Stimulated activated CD4-positive, alpha-beta T cell treated with anti-CD3 and anti-CD28 coated beads, Interleukin-1b, Interleukin-23, amount 100 ng/mL, for 1 hour (primary cell): ENCODE data around the gene STC2.
"Not testable (repeated sequence)": the region's sequence is repeated elsewhere in the genome, so short reads cannot be mapped to it uniquely, and the experiment has no call there.

Experiments used
- DNase-seq, 2 donors: peaks; one replicate each; pipeline ENCODE4 v3.0.0-alpha.2; 2020; ENCODE audit warnings: low read depth in 2 of 2

The STC2 gene, protein sequence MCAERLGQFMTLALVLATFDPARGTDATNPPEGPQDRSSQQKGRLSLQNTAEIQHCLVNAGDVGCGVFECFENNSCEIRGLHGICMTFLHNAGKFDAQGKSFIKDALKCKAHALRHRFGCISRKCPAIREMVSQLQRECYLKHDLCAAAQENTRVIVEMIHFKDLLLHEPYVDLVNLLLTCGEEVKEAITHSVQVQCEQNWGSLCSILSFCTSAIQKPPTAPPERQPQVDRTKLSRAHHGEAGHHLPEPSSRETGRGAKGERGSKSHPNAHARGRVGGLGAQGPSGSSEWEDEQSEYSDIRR

DNA sequence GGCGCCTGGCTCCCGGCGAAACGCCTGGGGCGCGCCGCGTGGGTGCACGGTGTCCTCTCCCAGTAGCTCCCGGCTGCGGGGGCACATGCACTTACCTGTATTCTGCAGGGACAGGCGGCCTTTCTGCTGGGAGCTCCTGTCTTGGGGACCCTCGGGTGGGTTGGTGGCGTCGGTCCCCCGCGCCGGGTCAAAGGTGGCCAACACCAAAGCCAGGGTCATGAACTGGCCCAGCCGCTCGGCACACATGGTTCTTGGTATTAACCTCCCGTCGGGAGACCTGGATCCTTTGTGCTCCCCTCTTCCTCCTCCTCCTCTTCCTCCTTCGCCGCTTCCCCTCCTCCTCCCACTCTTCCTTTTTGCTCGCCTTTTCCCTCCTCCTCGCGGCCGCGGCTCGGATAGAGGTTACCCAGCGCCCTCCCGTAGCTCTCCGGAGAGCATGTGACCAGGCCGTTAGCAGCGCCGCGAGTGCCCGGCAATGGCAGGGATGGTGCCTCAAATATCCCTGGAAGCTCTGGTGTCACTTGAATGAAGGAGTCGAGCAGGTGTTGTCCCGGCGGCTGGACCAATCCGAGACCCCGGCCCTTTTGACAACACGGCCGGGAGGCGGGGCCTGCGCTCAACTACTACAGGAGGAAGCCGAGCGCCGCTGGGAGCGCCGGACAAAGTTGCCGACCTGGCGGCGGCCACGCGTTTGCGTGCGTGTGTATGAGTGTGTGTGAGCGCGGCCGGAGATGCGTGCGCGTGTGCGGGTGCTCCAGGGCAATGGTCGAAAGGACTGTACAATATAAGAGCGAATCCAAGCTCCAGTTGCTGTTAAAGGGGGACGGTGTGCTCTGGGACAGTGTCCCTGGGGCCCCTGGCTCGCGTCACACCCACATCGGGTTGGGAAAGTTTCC is at the start of gene STC2:
Gene STC2 (minus strand): TSS at position 467 of the 896 bp plus-strand sequence. CDS start 221 bp downstream, at position 246.
- DNase-seq, result peak in 1 of 2 donors; percentile 22

DNA sequence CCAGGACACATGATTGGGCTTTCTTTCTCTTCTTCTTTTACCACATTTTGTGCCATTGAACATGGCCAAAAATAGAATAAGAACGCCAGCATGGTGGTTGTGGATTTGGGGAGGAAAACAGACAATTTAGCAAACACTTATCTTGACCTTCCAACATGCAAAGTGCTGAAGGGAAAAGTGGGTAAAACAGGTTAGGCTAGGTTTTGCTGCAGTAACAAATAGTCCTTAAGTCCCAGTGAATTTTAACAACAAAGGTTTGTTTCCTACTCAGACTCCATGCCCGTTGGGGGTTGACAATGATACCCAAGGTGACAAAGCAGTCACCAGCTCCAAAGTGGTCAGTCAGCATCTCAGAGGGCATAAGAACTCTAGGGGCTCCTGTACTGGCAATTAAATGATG is 43.2 kb upstream of the STC2 start:
- DNase-seq, result no peak

DNA sequence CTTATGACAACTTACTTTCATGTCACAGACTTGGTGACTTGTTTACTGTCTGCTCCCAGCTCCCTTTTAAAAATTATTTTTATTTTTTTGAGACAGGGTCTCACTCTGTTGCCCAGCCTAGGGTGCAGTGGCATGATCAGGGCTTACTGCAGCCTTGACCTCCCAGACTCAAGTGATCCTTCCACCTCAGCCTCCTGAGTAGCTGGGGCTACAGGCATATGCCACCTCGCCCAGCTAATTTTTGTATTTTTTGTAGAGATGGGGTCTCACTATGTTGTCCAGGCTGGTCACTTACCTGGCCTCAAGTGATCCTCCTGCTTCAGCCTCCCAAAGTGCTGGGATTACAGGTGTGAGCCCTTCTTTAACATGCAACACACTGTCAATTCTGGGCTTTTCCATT is 35.2 kb upstream of the STC2 start:
- DNase-seq, result not testable (repeated sequence)

DNA sequence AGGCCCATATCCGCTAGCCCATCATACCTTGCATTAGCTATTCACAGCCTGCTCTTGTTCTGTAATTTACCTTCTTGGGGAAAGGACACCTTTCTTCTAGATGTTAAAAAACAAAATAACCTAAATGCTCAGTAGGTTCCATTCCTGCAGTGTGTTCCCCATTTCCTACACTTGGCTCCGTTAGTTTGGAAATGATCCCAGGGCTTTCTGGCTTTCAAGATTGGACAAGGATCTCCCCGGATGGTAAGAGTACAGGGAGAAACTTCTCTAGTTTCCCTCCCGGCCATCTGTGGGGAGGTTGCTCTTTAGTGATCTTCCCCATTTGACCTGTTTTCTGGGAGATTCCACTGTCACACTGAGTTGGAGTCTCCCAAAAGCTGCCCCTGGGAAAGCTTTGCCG is 27.3 kb upstream of the STC2 start:
- no peak for DNase-seq

DNA sequence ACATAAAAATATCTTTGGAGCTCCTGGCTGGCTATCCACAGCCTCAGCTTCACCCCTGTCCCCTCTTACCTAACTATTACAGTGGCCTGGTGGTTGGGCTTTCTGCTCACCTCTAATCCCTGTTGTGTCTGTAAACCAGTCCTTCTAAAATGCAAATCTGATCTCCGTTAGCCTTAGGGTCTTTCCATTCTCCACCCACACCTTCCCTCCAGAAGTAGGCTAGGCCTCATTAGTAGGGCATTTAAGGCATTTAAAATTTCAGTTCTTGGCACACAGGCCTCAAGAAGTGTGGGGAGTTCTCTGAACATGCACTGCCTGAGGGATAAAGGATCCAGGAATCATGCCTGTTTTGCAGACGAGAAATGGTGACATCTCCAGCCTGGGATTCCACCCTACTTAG is 26.4 kb upstream of the STC2 start:
- DNase-seq, result no peak

DNA sequence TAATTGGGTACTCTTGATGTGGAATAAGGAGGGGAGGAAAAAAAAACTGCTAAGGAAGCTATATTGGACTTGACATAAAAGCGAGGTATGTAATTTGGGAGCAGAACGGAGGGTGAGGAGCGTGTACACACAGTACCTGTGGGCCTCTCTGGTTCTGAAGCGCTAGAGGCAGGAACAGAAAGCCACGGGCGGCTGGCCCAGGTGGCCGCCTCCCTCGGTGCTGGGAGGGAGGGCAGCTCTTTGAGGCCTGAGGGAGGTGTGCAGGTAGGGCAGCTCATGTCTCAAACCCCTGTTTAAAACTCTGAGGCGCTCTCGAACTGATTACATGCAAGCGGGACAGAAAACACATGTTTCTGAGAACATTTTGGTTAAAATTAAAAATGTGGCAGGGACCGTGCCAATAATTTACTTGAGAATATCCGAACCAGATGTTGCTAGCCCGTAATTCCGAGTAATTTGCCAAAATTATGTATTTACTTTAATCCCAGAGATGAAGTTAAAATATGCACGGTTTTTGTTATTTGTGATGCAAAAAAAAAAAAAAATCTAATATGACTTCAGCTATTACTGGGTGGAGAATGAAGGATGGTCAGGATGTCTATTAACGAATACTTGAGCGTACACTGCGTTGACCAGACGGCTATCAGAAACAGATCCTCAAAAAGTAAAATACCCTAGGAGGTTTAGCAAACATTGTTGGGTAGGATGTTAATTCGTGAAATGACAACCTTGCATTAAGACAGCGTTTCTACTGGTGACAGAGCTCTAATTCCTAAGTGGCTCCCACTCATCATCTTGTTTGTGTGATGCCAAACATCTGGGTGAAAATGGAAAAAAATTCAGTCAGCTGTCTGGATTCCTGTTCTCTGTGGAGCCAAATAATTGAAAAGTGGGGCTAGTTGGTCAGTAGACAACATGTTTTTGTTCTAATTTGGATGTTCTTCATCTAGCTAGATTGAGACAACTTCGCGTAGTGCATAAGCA is 24.4 kb upstream of the STC2 start:
- no peak for DNase-seq

DNA sequence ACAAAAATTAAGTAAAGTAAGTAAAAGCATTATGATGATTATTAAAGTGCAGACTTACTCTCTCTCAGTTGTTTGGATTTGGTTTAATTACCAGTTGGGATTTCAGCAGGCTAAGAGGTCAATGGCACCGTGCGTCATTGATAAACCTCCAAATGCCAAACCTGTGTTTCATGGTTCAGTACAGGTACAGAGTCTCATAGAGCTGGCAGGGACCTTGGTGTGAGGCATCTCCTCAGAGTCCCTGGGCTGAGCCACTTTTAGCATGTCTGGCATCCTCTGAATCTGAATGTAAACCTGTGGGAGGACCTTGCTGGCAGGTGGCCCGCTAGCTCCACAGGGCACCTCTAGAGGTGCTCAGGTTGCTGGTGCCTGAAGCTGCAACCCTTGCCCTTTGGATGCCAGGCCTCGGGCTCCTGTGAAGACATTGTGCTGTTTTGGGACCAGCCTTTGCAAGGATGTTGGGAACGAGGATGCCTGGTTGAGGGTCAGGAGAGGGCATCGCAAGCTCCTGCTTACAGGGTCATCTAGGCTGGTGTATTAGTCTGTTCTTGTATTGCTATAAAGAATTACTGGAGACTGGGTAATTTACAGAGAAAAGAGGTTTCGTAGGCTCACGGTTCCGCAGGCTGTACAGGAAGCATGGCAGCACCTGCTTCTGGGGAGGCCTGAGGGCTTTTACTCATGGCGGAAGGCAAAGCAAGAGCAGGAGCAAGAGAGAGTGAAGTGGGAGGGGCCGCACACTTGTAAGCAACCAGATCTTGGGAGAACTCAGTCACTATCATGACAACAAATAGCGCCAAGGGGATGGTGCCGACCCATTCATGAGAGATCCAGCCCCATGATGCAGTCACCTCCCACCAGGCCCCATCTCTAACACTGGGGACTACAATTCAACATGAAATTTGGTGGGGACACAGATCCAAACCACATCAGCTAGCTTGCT is 14.9 kb upstream of the STC2 start:
- DNase-seq, result no peak

DNA sequence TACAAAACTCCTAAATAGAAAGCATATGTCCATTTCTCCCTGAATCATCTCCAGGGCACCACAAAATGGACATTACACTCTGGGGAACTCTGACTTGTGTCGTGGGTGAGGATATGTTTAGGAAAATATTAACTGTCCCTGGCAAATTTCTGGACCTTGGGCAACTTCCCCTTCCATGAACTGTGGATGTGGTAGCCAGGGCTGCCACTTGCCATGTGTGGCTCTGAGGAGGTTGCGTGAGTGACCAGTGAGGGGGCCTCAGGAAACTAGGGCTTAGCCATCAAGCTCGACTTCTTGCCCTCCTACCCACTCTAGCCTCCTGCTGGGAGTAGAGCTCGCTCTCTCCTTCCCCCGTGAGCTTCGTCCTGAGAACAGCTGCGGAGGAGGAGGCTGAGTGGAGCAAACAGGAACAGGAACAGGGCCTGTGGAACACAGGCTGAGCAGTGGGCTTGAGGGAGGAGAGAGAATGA is 13.8 kb upstream of the STC2 start:
- no peak for DNase-seq

DNA sequence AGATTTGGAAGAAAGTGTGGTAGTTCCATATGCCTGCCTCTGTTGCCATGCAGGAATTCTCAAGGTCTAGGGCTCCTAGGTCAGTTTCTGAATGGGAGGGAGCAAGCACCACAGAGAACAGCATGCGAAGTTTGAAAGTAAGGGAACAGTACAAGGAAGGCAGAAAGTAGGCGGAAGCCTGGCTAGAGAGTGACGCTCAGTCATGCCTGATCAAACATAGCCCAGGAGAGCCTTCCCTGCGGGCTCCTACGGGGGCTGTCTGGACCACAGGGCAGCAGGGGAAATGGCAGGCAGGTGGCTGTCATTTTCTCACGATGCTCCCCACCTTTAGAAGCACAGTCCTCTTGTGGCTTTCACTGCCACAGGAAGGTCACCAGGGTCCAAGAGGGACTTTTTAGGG is 12.8 kb upstream of the STC2 start:
- DNase-seq, result no peak

DNA sequence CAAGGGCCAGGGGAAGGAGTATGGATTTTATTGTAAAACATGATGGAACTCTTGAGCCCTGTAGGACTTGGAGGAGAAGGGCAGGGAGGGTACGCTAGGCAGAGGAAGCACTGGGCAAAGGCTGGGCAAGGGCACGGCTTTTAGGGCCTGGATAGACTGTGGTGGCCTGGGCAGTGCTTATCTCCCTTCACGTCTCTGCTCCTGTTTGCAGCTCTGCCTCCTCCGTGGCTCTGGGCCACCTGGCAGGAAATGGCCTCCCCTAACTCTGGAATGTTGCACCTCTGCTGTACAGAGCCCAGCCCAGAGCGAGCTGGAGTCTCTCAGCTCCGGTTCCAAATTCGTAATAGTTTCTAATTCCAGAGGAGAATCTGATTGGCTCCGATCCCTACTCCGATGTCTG is 12.2 kb upstream of the STC2 start:
- no peak for DNase-seq

DNA sequence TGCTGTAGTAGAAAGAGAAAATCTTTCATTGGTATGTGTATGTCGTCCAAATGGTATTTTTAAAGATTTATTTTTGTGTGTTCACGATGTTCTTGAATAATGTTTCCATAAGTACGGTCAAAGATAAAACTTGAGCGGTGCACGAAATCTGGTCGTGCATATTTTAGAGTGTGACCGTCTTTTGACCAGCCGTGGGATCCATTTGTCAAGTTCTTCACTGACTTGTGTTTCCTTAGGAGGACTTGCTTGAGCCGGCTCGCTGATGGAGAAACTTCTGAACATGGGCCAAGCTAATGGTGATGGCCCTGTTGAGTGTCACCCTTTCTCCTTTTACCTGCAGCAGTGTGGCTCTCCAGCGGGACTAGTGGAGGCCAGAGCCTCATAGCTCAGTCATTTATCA is 11.1 kb upstream of the STC2 start:
- DNase-seq, result no peak

DNA sequence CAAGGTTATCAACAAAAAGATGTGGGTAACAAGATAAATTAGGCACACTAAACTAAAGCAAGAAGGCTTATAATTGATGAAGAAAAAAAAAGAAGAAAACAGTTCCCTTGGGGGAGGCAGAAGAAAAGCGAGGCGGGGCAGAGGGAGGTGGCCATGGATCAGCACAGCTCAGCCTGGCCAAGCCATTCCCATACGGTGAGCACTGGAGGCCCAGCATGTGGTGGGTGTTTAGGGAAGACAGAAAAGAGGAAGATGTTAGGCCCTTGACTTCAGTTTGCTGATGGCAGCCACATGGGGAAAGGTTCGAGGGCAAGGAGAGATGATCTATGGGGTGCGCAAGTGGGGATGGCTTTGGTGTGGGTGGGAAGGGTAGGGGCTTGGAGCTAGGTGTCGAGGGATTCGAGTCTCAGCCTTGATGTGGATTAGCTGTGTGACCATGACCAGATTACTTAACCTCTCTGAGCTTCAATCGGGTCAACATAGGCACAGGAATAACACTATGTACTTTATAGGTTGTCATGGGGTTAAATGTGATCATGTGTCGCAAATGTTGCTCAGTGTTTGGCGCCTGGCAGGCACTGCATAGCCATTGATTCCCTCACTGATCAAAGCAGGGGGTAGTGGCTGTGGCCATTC is 10.3 kb upstream of the STC2 start:
- no peak for DNase-seq

DNA sequence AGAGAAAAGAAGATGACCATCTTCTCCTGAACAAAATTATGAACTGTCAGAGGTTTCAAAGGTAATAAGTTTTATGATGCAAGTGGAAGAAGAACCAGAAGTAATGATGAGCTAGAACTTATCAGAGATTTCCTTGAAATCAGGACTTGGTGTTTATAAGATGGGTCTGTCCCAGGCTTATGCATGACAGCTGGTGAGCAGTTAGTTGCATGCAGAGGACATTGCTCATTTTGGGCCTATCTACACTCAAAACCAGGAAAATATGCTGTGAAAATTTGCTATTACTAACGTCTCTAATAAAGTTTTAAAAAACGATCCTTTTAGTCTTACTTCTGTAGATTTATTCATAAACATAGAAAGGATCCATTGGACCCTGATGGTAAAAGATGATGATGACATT is 6.6 kb upstream of the STC2 start:
- no peak for DNase-seq

DNA sequence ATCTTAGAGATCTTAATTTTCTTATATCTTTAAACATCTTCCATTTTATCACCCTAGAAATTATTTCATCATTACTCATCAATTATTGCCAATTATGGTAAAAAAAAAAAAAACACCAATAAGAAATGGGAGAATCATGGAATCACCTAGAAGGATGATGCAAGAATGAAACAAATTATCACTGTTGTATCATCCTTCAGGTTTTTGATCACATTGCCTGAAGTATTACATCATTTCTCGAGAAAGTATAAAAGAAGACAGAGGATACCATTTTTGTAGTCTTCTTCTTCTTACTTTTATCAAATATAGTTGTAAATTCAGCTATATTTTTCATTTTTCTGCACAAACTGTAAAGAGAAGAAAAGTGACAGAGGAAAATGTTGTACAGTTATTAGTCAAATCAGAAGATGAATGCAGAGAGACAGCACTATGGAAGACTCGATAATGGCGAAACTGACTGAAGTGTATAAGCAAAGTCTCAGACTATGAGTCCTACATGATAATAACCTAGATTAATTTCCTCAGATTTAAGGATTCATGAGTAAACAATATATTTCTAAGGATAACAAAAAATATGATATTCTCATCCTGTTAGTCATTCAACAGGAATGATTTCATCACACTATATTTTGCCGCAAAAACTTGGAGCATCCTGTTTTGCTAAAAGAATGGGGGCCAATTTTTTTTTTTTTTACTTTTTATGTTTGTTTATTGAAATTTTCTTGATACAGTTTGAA is 5.9 kb upstream of the STC2 start:
- no peak for DNase-seq

DNA sequence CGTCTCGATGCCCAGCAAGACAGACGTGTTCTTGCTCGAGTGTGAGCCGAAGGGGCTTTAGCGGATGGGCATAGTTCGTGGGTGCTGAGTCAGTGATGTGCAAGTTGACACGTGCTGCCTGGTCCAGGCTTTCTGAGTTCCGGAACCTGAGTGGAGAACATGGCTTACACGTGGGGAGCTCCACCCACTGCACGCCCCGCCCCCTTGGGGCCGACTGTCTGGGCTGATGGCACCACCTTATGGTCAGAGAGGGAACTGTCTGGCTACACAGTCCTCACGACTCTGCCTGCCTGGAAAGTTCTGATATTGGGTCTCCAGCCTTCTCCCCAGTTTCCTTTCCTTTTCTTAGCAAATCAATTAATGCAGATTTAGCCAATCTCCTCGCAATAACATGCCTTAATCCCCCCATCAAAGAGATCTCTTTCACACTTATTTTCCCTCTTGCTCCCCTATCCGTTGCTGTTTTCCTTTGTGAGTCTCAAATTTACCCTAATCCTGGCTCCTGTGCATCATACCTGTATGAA is 3.8 kb upstream of the STC2 start:
- DNase-seq, result peak; percentile 11 to 77

DNA sequence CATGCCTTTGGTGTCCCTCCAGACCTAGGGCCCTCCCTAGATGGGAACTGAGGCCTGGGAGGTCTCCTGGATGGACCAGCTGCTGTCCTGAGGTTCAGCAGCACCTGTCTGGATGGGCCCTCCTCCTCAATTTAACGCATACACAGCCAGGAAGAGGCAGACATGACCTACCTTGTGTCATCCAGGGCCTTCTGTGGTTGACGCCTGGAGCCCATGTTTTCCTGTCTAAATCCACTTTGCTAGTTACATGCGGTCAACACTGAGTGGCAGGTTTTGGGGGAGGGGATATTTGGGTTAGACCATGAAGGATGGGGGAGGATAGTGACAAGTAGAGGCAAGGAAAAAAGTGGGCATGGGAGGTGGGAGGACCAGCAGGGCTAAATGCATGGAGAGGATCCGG is 3.1 kb upstream of the STC2 start:
- DNase-seq, result no peak

DNA sequence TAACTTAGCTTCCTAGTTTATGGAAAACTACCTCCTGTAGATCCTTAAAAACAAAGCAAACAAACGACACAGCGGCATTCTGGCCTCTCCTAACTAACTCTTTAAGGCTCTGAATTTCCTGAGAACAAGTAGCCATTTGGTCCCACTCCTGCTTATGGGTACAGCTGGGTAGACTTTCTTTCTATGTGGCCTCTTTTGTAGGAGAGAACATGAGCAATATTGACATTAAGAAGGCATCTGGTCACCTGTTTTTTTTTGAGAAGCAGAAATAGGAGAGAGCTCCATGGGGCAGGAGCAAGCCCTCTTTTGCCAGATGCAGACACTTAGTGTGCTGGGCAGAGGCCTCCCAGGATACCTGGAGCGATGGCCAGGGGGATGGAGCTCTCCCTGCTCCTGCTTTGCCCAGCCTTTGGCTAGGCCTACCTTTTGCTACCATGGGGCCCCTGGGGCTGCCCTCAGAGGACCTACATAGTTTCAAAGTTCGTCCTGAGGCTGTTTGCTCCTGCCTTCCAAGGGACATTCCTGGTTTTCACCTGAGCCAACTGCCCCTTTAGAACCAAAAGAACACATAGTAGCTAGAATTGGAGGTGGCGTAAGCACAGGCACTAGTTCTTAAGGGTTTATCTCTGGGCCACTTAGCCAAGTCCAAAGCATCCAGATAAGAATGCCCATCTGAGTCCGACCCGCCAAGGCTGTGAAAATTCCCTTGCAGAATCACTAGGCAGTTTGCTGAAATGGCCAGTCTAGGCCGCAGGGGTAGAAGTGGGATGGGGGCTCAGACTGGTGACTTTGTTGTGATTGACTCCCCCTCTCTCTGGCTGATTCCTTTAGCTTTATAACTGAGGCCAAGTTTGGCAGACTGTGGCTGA is 2.4 kb upstream of the STC2 start:
- no peak for DNase-seq
